Ishikawa (cell line): Measurements from ENCODE around the gene FAM83E.

ENCODE experiments used
- CEBPB ChIP-seq: IDR thresholded peaks from 2 replicates; pipeline ENCODE4 v1.6.1; 2012
- CREB1 ChIP-seq: IDR thresholded peaks from 2 replicates; pipeline ENCODE4 v1.6.1; 2012; ENCODE audit warnings: low read depth
- EGR1 ChIP-seq: IDR thresholded peaks from 2 replicates; pipeline ENCODE4 v1.6.1; 2012
- EP300 ChIP-seq: IDR thresholded peaks from 2 replicates; pipeline ENCODE4 v1.6.1; 2012; ENCODE audit warnings: borderline replicate concordance
- FOXM1 ChIP-seq: IDR thresholded peaks from 2 replicates; pipeline ENCODE4 v1.6.1; 2012; ENCODE audit warnings: low read depth, borderline replicate concordance
- MAX ChIP-seq: IDR thresholded peaks from 2 replicates; pipeline ENCODE4 v1.6.1; 2012
- NFIC ChIP-seq: IDR thresholded peaks from 2 replicates; pipeline ENCODE4 v1.6.1; 2012
- RAD21 ChIP-seq: IDR thresholded peaks from 2 replicates; pipeline ENCODE4 v1.6.1; 2012; ENCODE audit warnings: low read depth
- REST ChIP-seq: IDR thresholded peaks from 2 replicates; pipeline ENCODE4 v1.6.1; 2012; ENCODE audit warnings: low read depth, mild to moderate bottlenecking
- TAF1 ChIP-seq: IDR thresholded peaks from 2 replicates; pipeline ENCODE4 v1.6.1; 2012; ENCODE audit warnings: low read depth, mild to moderate bottlenecking
- TCF12 ChIP-seq: IDR thresholded peaks from 2 replicates; pipeline ENCODE4 v1.6.1; 2012; ENCODE audit warnings: low read depth
- TEAD4 ChIP-seq: IDR thresholded peaks from 2 replicates; pipeline ENCODE4 v1.6.1; 2012
- USF1 ChIP-seq: IDR thresholded peaks from 2 replicates; pipeline ENCODE4 v1.6.1; 2012
- YY1 ChIP-seq: IDR thresholded peaks from 2 replicates; pipeline ENCODE4 v1.6.1; 2012; ENCODE audit warnings: low read depth
- ZBTB7A ChIP-seq: IDR thresholded peaks from 2 replicates; pipeline ENCODE4 v1.6.1; 2012; ENCODE audit warnings: low read depth

FAM83E gene

GRCh38 chr19:48614436-48615230 is at the start of gene FAM83E:
Gene FAM83E, minus strand, starts transcription at chr19:48615076. Its CDS starts 1,704 bp downstream, at chr19:48613372.
- no peak for TF ChIP-seq TAF1
- no peak for TF ChIP-seq NFIC
- no peak for TF ChIP-seq ZBTB7A
- TF ChIP-seq CEBPB = no peak
- TF ChIP-seq RAD21 = no peak
- TF ChIP-seq TEAD4 = no peak
- TF ChIP-seq USF1 = no peak
- no peak for TF ChIP-seq YY1
- TF ChIP-seq EGR1 = no peak
- TF ChIP-seq CREB1 = no peak
- TF ChIP-seq FOXM1 = no peak
- no peak for TF ChIP-seq EP300
- no peak for TF ChIP-seq MAX
- TF ChIP-seq REST = no peak
- TF ChIP-seq TCF12 = no peak

GRCh38 chr19:48664476-48664875 is 49.6 kb upstream of the FAM83E start:
- no peak for TF ChIP-seq RAD21
- no peak for TF ChIP-seq USF1
- TF ChIP-seq EP300 = no peak
- TF ChIP-seq EGR1 = no peak
- TF ChIP-seq REST = no peak
- TF ChIP-seq TCF12 = no peak
- no peak for TF ChIP-seq CREB1
- TF ChIP-seq NFIC = no peak
- TF ChIP-seq TEAD4 = no peak
- no peak for TF ChIP-seq FOXM1
- no peak for TF ChIP-seq TAF1
- no peak for TF ChIP-seq MAX
- TF ChIP-seq ZBTB7A = no peak
- TF ChIP-seq CEBPB = no peak
- TF ChIP-seq YY1 = no peak

- TF ChIP-seq YY1 (no peak), CEBPB (no peak), REST (no peak), MAX (no peak), EP300 (no peak), TAF1 (no peak), USF1 (no peak), CREB1 (no peak), EGR1 (no peak), RAD21 (no peak), TEAD4 (no peak), ZBTB7A (no peak), NFIC (no peak), FOXM1 (no peak), TCF12 (no peak)
These were observed 48.8 kb upstream of the FAM83E start for GRCh38 chr19:48663667-48664066.
